ENCODE results near the gene SPARC.
"Not testable (repeated sequence)": the region's sequence is repeated elsewhere in the genome, so short reads cannot be mapped to it uniquely, and the experiment has no call there.

SPARC gene, protein sequence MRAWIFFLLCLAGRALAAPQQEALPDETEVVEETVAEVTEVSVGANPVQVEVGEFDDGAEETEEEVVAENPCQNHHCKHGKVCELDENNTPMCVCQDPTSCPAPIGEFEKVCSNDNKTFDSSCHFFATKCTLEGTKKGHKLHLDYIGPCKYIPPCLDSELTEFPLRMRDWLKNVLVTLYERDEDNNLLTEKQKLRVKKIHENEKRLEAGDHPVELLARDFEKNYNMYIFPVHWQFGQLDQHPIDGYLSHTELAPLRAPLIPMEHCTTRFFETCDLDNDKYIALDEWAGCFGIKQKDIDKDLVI

DNA sequence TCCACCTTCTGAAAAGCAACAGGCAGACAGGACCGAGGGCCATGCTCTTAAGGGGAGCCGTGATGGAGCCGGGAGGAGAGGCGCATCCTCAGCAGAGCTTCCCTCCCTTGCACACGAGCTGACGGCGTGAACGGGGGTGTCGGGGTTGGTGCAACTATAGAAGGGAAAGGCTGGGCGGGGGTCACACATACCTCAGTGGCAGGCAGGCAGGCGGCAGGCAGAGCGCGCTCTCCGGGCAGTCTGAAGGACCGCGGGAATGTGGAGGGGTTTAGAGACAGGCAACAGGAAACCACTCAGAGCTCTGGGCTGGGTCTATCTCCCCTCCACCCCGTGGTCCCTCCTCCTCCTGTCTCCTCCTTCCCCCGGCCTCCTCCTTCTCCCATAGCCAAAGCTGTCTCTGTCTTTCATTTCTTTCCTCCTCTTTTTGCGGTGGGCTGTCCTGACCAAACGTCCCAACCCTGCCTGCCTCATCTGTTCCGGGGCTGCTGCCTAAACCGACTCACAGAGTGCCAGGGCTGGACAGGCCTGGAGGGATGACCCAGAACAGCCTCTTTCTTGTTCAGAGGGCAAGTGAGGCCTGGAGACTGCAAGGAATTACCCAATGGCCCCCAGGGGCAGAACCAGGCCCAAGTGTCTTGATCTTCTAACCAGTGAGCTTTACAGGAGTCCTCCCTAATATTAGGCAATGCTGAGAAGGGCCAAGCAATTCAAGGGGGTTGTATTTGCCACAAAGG is at the start of gene SPARC:
Gene SPARC, minus strand, starts transcription at position 242 of the 734 bp plus-strand sequence. CDS start 10,727 bp downstream, outside the sequence.
- DNase-seq = peak; percentile 35

DNA sequence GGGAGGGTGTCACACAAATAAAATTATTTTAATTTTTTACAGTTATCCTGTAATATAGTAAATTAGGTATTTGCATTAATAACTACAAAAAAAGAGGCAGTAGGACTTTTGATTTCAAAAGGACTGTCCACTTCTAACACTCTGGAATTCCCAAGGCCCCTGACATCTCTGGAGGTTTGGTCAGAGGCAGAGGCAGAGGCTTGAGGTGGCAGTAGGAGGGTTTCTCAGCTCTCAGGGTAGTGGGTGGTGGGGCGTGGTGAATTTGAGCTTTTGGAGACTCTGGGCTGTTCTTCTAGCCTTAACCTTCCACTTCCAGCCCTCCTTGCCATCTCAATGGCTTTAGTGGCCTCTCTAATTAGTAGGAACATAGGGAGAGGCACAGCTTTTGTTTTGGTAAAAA is 48.9 kb upstream of the SPARC start:
- DNase-seq = no peak

DNA sequence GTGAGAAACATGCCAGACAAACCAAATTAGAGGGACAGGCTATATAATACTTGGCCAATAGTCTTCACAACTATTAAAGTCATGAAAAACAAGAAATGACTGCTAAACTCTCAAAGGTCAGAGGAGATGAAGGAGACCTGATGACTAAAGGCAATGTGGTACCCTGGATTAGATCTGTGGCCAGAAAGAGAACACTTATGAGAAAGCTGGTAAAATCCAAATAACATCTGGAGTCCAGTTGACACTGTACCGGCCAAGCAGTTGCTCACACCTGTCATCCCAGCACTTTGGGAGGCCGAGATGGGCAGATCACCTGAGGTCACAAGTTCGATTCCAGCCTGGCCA is 47.3 kb upstream of the SPARC start:
- DNase-seq = no peak

DNA sequence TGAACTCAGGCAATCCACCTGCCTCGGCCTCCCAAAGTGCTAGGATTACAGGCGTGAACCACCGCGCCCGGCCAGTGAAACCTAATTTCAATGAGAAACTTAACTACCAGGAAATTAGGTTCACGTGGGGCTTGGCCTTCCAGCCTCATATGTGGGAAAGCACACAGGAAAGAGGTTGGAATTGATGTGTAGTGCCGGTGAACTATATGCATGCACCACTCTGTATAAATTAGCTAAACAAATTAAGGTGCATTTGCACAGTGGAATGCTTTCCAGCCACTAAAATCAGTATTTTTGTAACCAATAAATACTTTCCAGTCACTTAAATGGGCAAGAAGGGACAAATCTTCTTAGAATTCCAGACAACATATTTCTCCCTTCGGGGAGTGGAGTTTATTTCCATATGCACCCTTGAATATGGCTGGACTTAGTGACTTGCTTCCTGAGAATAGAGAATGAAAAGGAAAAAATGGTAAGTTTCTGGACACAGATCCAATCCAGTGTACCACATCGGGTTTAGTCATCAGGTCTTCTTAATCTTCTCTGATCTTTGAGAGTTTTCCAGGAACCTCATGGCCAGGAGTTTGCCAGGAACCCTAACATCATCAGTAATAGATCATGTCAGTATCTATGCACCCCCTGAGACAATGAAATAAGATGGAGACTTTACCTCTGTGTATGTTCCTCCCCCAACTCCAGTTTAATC is 46.8 kb upstream of the SPARC start:
- DNase-seq = no peak

DNA sequence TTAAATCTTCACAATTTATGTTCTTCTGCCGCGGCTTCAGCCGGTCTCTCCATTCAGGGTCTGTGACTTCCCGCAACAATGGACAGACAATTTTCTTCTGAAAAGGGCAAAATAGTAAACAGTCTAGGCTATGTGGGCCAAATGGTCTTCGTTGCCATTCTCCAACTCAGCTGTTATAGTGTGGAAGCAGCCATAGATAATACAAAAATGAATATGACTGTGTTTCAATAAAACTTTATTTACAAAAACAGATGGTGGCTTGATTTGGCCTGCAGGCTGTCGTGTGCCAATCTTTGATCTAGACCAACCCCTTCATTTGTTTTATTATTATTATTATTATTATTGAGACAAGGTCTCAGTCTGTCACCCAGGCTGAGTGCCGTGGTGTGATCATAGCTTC is 43.7 kb upstream of the SPARC start:
- no peak for DNase-seq

DNA sequence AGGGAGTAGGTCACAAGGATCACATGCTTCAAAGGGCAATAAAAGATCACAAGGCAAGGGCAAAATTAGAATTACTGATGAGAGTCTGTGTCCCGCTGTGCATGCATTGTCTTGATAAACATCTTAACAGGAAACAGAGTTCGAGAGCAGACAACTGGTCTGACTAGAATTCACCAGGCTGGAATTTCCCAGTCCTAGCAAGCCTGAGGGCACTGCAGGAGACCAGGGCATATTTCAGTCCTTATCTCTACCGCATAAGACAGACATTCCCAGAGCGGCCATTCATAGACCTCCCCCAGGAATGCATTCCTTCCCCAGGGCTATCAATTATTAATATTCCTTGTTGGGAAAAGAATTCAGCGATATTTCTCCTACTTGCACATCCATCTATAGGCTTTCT is 42.9 kb upstream of the SPARC start:
- not testable (repeated sequence) for DNase-seq

DNA sequence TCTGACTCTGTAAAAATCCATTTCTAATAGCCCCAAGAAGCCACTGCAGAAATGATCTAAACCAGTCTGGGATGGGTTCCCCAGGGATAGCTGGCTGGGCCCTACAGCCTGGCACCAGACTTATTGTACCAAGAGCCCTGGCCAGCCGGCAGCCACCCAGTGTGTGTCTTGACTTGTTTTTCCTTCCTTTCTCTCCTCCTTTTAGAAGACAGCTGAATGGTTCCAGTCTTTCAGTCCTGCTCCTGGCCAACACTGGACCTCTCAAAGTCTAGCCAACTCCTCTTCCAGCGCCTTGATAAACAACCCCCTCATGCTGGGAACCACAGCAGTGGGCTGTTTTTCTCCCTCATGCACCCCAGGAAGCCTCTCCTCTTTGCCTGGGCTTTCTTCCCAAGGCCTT is 37.6 kb upstream of the SPARC start:
- DNase-seq = no peak

DNA sequence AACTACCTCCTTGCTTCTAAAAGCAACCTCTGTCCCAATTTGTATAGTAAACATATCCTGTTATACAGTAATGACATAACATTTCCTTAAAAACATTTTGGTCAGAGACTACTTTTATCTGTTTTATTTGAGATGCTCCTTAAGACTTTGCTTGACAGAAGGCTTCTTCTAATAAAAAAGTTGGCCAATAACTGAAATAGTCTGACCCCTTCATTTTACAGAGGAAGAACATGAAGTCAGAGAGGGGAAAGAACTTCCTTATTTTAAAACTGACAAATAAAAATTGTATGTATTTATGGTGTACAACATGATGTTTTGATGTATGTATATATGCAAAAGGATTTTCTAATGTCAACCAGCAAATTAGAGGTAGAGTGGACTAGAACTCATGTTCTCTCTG is 35.8 kb upstream of the SPARC start:
- no peak for DNase-seq

DNA sequence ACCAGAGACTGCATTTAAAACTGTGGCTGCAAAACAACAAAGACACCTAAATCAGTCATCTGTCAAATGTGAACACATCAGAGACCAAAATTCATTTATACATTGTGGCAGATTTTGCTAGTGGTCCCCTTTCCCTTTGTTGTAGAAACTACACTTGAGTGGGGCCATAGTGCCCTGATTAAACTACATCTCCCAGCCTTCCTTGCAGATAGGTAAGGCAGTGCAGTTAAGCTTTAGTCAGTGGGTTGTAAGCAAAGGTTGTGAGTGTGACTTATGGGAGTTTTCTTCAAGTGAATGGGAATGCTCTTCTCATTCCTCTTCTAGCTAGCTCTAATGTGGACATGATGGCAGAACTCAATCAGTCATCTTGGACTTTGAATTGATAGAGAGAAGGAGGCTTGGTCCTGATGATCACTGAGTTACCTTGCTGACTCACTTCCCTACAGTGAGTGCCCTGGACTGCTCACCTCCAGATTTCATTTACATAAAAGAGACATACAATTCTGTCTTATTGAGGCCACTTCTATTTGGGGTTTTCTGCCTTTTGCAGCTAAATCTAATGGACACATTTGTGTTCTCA is 35.2 kb upstream of the SPARC start:
- DNase-seq = no peak

DNA sequence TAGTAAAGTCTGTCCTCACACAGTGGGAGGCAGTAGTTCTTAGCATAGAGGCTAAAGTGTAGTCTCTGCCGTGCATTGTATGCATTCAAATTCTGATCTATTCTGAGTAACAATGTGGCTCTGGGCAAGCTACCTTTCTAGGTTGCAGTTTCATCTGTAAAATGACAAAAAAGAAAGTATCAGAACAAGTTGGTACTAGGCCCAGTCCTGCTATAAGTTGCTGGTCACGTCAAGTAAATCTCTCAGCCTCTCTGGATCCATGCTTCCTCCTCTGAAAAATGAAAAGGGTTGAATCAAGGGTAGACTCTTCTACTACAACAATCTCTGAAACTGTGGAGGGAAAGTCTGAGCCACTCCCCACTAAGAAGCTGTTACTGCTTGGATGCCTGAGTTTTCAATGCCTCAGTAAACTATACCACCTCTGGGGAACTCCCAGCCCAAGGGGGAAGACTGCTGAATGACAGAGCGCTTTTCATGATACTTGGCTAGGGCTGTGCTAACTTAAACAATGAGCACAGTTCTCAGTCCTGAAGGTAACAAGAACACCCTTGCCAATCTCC is 34.5 kb upstream of the SPARC start:
- no peak for DNase-seq

DNA sequence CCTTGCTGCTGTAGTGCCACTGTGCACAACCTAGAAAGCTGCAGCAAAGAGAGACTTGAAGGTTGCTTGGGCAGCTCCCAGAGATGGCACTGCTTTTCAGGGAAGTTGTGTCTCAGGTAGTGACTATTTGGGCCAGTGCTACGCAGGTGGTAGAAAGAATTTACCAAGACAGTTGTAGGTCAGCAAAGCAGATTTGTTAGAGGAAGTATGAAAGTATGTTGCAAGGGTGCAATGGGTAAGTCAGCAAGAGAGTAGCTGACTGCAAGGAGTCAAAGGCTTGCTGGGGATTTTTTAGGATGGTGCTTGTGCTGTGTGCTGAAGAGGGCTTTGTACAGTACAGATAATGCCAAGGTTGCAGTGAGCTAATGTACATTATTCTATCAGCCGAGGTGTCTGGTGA is 33.5 kb upstream of the SPARC start:
- no peak for DNase-seq

DNA sequence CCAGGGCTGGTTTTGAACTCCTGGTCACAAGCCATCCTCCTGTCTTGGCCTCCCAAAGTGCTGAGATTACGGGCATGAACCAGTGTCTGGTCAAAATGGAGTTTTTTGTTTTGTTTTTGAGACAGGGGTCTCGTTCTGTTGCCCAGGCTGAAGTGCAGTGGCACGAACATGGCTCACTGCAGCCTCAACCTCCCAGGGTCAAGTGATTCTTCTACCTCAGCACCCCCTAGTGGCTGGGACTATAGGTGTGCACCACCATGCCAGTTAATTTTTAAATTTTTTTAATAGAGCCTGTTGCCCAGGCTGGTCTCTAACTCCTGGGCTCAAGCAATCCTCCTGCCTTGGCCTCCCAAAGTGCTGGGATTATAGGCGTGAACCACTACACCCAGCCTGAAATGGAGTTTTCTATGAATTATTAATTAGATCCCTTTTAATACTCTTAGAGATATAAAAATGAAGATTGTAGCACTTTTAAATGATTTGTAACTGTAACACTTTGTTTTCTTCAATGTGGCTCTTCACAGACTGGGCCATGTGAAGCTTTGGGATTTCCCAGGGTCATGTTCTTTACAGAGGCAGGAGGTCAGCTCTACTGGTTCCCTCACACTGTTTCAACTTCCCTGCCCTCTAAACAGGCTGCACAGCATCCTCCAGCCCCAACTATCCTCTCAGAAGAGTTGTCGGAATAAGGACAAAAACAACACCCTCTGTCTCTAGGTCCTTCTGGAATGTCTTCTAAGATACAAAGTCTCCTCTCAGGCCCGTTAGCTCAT is 32.7 kb upstream of the SPARC start:
- no peak for DNase-seq

DNA sequence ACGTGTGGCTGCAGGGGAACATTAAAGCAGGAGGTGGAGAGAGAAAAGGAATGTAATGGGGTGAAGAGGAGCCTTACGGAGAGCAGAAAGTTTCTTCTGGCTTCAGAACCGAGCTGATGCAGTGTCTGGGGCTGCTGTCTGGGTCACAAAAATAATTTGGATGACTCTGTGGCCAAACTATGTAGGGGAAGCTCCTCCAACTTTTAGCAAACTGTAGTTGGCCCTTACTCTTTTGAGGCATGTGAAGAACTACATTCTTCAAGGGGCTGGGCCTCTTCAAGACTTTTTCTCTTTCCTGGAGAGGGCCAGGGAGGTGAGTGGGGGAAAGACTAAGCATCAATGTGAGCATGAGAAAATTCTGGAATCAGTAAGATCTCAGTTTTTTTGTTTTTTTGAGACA is 31.9 kb upstream of the SPARC start:
- DNase-seq = no peak

DNA sequence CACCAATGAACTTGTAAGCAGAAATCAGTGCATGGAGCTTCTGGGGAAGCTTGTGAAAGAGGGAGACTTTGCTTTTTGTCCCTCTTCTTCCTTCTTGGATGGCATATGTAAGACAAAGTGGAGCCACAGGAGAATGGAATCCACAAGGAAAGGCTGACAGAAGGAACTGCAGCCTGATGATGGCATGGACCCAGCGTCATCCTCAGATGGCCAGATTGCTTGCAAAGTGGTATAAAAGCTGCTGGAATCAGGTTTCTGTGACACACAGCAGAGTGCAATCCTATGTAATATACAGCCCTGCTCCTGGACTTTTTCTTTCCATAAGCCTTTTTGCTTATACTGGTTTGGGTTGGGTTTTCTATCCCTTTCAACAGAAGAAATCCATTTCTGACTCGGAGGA is 31.4 kb upstream of the SPARC start:
- DNase-seq = no peak

DNA sequence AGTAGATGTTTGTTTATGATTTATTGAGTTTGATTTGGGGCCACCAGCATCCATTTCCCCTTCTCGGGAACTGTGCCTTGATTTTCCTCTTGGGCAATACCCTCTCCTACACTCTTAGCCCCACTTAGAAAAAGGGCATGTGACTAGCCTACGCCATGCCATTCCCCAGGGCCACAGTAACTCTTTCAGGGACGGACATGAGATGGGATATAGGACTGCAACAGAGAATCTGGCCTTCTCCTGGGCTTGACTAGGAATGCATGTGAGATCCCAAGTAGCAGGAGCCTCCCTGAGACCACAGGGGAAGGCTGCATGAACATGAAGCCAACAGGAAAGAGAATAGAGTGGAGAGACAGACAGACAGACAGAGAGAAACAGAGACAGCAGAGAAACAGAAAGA is 30.7 kb upstream of the SPARC start:
- no peak for DNase-seq

DNA sequence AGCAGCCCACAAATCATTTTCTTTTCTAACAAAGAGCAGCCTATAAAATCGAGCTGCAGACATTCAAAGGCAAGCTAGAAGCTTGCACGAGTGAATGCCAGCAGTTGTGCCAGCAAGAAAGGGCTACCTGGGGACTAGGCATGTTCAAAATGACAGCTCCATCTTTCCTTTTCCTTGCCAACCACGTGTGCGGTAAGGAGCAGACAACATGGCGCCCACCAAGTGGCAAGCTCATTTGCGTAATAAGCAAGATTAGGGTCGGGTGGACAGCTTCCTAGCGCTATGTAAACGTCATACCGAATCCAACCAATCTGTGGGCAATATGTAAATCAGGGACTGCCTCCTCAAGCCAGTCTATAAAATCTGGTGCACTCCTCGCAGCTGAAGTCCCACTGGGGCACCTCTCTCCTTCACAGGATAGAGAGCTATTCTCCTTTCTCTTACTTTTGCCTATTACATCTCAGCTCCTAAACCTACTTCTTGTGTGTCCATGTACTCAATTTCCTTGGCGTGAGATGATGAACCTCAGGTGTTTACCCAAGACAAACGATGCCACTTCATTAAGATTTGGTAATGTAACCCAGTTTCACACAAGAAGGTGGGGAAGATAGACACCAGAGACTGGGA is 22.5 kb upstream of the SPARC start:
- no peak for DNase-seq

DNA sequence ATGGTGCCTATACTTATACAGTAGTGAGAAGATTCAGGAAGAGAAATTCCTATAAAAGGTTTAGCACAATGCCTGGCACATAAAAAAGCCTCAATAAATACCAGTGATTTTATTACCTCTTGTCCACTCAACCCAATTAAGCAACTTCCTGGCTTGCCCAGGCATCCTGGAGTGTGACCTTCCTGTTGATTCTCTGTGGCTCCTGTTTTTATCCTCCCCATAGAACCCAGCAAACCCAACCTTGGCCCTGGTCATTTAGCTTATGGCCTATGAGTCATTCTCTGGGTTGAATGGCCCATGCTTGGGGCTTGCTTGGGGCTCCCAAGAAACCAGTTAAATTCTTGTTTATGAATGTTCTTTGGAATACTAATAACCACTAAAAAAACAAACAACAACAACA is 21.4 kb upstream of the SPARC start:
- DNase-seq = no peak

DNA sequence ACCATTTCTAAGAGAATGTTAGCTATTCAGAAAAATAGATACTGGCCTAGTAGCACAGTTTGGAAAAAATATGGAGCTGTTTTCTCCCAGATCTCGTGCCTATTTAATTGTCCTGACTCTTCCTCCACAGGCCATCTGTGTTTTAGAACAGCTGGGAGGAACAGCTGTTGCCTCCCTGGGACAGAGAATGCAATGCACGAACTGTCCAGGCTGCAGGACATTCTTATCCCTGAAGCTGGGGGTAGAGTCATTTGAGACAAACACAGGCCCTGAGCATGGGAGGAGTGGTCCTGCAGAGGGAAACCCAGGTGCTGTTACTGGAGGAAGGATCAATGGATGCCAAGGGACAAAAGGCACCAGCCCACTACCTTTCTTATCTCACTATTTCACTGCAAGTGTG is 20.9 kb upstream of the SPARC start:
- no peak for DNase-seq

DNA sequence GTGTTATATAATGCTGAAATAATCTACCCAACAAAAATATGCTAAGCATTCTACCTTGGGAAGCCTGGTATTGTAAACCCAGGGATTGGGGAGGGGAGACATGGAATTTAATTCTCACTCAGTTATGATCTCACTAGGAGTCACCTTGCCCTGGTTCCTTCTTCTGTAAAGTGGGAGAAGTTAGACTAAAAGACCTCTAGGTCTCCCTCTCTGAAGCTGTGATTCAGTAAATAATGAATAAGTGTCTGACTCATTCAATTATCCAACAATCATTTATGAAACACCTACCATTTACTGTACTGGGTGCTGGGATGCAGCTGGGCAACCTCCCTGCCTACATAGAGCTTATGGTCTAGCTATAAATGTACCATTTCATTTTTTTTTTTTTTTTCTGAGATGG is 20.2 kb upstream of the SPARC start:
- no peak for DNase-seq

DNA sequence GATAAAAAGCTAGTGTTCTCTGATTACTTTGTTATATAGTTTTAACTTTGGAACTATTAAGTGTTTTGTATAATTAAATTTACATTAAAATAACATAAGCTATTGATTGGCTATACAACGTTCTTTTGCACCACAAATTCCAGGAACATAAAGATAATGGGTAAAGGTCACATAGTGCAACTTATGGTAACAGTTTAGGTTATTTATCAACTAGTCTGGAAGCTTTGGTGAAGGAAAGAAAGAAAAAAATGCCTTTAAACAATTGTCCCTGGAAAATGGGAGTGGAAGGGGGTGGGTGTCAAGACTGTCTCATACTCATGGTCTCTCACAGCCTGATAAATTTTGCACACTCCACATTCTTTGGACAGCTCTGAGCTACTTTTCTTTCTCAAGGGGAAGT is 17.1 kb upstream of the SPARC start:
- DNase-seq = no peak

DNA sequence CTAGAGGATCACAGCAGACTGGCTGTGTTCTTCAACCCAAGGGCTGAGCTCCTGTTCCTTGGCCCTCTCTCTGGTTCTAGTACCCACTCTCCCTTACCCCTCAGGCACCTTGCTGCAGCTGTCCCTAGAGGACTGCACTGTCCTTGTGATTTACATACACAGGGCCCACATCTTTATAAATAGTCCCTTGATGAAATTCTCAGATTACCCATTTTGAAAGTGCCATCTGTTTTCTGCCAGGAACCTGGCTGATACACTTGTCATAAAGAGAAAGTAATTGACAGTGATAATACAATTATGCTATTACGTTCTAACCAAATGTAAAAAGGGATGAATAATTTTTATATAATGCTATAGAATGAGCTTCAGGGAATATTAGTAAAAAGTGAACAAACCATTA is 16.5 kb upstream of the SPARC start:
- no peak for DNase-seq

DNA sequence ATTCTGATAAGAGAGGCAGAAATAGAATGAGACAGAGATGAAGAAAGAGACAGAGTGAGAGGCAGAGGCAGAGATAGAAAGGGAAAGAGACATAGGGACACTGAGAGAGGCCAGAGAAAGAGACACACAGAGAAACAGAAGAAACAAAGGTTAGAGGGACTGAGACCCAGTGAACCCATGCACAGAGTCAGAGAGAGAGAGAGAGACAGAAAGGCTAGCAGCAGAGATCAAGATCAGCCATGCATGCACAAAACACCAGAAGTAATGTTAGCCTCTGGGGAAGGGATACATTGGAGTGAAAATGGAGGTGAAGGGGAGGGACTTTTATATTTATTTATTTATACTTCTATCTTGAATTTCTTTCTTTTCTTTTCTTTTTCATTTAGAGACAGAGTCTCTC is 14.1 kb upstream of the SPARC start:
- DNase-seq = no peak

All from NCI-H510A treated with DMSO at 0.1 percent for 48 hours (cell line).